K562 (cell line): ENCODE results near the gene DOK4. TPM values are rescaled to one million over a fixed set of nuclear protein-coding genes. Genes with fewer than 3 reads are reported as not detected.
A peak's percentile ranks its signal among the peaks of the same experiment; 100 is the strongest.

ENCODE experiments used
- GABPA ChIP-seq: fragments of 200-800 bp; sonication (Bioruptor generic); conservative IDR thresholded peaks from 2 replicates; pipeline ENCODE4 v1.6.1; 2016; ENCODE audit warnings: low read depth, missing genetic modification characterization, missing compliant biosample characterization
- GTF2F1 ChIP-seq: IDR thresholded peaks from 2 replicates; pipeline ENCODE4 v1.6.1; 2011; ENCODE audit warnings: low read depth, low read length, improper control_type of control experiment
- HMG20B ChIP-seq: fragments of 250-450 bp; sonication (Bioruptor Pico); IDR thresholded peaks from 2 replicates; pipeline ENCODE4 v1.5.0; 2021; ENCODE audit warnings: mild to moderate bottlenecking
- L3MBTL2 ChIP-seq: fragments of 450-650 bp; IDR thresholded peaks from 2 replicates; pipeline ENCODE4 v1.6.1; 2016; ENCODE audit warnings: mild to moderate bottlenecking, moderate library complexity
- NFE2 ChIP-seq: IDR thresholded peaks from 2 replicates; pipeline ENCODE4 v1.6.1; 2014; ENCODE audit warnings: antibody characterized with exemption, low read depth
- PATZ1 ChIP-seq: fragments of 250-450 bp; sonication (Bioruptor Pico); IDR thresholded peaks from 2 replicates; pipeline ENCODE4 v1.5.0; 2020; ENCODE audit warnings: mild to moderate bottlenecking, borderline replicate concordance
- PHF8 ChIP-seq: fragments of 200-600 bp; sonication (generic); IDR thresholded peaks from 2 replicates; pipeline ENCODE4 v1.6.1; 2012; ENCODE audit warnings: mixed run types, mild to moderate bottlenecking, inconsistent platforms, low read length, moderate library complexity, borderline replicate concordance
- ZNF699 ChIP-seq: fragments of 250-450 bp; sonication (Bioruptor Pico); IDR thresholded peaks from 2 replicates; pipeline ENCODE4 v1.8.0; 2021; ENCODE audit warnings: mild to moderate bottlenecking, moderate library complexity; ENCODE audit not compliant: insufficient replicate concordance
- ZNF766 ChIP-seq: fragments of 200-800 bp; sonication (Bioruptor generic); conservative IDR thresholded peaks from 2 replicates; pipeline ENCODE4 v1.6.1; 2016; ENCODE audit warnings: missing genetic modification characterization, missing compliant biosample characterization
- polyA plus RNA-seq, 8 experiments: library from polyadenylated mRNA; depleted of rRNA in 4 of 8; stranded (reverse) in 5 of 8; unstranded in 3 of 8; fragments of >200 nt; fragmentation: Nextera tagmentation in 2 of 8; fragmentation: Illumina TruSeq in 1 of 8; extraction: Ambion mirVana in 2 of 8; extraction: Trizol in 1 of 8; gene quantifications; 2 replicates each; pipeline versions ENCODE4 v1.2.1 to v1.2.3, GENCODE V29; 2011 to 2014; ENCODE audit warnings: inconsistent platforms in 1 of 8, missing spikeins in 1 of 8
- total RNA-seq, 7 experiments: library from RNA; depleted of rRNA in 6 of 7; stranded (reverse); fragments of >200 nt in 6 of 7; fragmentation: Illumina TruSeq in 2 of 7; extraction: Trizol in 2 of 7; gene quantifications; 2 replicates each; pipeline versions ENCODE4 v1.2.1 to v1.2.3, GENCODE V29; 2011 to 2021; ENCODE audit warnings: low replicate concordance in 1 of 7
- TF ChIP-seq, protein P1 (sequence below): fragments of 450-650 bp; IDR thresholded peaks from 2 replicates; pipeline ENCODE4 v1.6.1; 2016; ENCODE audit warnings: mild to moderate bottlenecking
- TF ChIP-seq, protein P2 (sequence below), 2 experiments: fragments of 450-650 bp in 1 of 2; sonication (generic) in 1 of 2; formaldehyde crosslinking in 1 of 2; IDR thresholded peaks; 2 replicates each; pipeline versions ENCODE4 v1.7.1 to v1.9.0; 2016 to 2022; ENCODE audit warnings: inconsistent platforms in 1 of 2, mild to moderate bottlenecking in 1 of 2, missing genetic modification reagents in 1 of 2

Gene DOK4
- total and polyA plus RNA-seq, 9 of the 15 experiments (the other 6 are each of a cell fraction or from before 2014, with no cell fraction given) = 0.10 to 14.4 (median 8.3) TPM

DNA sequence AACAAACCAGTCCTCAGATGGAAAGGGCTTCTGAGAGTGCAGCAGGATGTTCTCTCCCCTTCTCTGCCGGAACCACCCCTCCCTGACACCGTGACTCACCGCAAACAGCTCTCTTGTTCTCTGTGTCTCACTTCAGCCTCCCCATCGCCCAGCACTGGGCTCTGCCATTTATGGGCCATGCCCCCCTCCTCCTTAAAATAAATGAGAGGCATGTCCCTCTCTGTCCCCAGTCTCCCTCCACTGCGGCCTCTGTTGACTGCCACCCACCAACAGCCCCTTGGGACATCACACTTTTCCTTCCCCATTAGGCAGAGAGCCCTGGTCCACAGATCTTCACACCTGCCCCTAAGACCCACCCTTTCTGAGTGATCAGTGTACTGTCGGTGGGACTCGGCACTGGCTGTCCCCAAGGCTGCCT lies 43.8 kb upstream of the DOK4 start (continued):
- TF ChIP-seq PHF8 (no peak), HMG20B (CRISPR knock-in tag) (no peak), L3MBTL2 (0 out of 2 replicates have a peak, but pooled peaks have one; percentile 13), GABPA (peak; percentile 61), ZNF766 (CRISPR knock-in tag) (no peak), GTF2F1 (no peak), ZNF699 (CRISPR knock-in tag) (no peak), PATZ1 (CRISPR knock-in tag) (no peak), NFE2 (peak; percentile 29; the same call in 1 of the 2 replicates)
- TF ChIP-seq, protein P1, sequence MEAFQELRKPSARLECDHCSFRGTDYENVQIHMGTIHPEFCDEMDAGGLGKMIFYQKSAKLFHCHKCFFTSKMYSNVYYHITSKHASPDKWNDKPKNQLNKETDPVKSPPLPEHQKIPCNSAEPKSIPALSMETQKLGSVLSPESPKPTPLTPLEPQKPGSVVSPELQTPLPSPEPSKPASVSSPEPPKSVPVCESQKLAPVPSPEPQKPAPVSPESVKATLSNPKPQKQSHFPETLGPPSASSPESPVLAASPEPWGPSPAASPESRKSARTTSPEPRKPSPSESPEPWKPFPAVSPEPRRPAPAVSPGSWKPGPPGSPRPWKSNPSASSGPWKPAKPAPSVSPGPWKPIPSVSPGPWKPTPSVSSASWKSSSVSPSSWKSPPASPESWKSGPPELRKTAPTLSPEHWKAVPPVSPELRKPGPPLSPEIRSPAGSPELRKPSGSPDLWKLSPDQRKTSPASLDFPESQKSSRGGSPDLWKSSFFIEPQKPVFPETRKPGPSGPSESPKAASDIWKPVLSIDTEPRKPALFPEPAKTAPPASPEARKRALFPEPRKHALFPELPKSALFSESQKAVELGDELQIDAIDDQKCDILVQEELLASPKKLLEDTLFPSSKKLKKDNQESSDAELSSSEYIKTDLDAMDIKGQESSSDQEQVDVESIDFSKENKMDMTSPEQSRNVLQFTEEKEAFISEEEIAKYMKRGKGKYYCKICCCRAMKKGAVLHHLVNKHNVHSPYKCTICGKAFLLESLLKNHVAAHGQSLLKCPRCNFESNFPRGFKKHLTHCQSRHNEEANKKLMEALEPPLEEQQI = no peak
- TF ChIP-seq, protein P2, sequence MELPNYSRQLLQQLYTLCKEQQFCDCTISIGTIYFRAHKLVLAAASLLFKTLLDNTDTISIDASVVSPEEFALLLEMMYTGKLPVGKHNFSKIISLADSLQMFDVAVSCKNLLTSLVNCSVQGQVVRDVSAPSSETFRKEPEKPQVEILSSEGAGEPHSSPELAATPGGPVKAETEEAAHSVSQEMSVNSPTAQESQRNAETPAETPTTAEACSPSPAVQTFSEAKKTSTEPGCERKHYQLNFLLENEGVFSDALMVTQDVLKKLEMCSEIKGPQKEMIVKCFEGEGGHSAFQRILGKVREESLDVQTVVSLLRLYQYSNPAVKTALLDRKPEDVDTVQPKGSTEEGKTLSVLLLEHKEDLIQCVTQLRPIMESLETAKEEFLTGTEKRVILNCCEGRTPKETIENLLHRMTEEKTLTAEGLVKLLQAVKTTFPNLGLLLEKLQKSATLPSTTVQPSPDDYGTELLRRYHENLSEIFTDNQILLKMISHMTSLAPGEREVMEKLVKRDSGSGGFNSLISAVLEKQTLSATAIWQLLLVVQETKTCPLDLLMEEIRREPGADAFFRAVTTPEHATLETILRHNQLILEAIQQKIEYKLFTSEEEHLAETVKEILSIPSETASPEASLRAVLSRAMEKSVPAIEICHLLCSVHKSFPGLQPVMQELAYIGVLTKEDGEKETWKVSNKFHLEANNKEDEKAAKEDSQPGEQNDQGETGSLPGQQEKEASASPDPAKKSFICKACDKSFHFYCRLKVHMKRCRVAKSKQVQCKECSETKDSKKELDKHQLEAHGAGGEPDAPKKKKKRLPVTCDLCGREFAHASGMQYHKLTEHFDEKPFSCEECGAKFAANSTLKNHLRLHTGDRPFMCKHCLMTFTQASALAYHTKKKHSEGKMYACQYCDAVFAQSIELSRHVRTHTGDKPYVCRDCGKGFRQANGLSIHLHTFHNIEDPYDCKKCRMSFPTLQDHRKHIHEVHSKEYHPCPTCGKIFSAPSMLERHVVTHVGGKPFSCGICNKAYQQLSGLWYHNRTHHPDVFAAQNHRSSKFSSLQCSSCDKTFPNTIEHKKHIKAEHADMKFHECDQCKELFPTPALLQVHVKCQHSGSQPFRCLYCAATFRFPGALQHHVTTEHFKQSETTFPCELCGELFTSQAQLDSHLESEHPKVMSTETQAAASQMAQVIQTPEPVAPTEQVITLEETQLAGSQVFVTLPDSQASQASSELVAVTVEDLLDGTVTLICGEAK (IDR thresholded peaks at IDR 0.05) = 0 out of 2 replicates have a peak, but pooled peaks have one; percentile 49
- TF ChIP-seq, protein P2 (CRISPR knock-in tag; IDR thresholded peaks at IDR 0.05) = no peak
